ENCODE data around the gene IER5. TPM values are rescaled to one million over a fixed set of nuclear protein-coding genes. Genes with fewer than 3 reads are reported as not detected.

The IER5 gene
- total RNA-seq, 1 experiment from 2014 or later, result 21.2 TPM

DNA sequence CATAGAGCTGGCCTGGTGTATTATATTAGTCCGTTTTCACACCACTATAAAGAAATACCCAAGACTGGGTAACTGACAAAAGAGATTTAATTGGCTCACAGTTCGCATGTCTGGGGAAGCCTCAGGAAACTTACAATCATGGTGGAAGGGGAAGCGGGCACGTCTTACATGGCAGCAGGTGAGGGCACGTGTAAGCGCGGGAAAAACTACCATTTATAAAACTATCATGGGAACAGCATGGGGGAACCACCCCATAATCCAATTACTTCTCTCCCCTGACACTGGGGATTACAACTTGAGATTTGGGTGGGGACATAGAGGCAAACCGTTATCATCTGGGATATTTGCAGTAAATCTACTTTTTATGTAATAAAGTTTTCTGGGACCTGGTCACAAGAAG lies 6.8 kb downstream of the IER5 start:
- H3K79me2 ChIP-seq (ENCODE audit: low read depth), result peaks cover 61% of the 10 kb centered on the region
- H2AFZ ChIP-seq, result no peak overlapping the region
- DNase-seq, result no peak
- no peak overlapping the region for H3K4me2 ChIP-seq
- H3K36me3 ChIP-seq (ENCODE audit: low read depth), result peaks cover 44% of the 10 kb centered on the region
- ChIA-PET POLR2A (ENCODE audit: unreplicated experiment) (no interaction called here), CTCF (no interaction called here)
- no peak overlapping the region for H3K4me3 ChIP-seq
- peaks cover 84% of the 10 kb centered on the region for H3F3A ChIP-seq (ENCODE audit: insufficient read depth, low read depth)
- peak overlapping the region; percentile 45 for H3K27ac ChIP-seq
- H3K9me2 ChIP-seq (ENCODE audit: insufficient read depth), result no peaks in the 10 kb centered on the region
- H3K4me1 ChIP-seq (replicated peaks; ENCODE audit: insufficient read depth), result peaks cover 56% of the 10 kb centered on the region
- intact Hi-C loops (cut with micrococcal nuclease; ENCODE audit: unreplicated experiment), result no loop called here
- no peaks in the 10 kb centered on the region for H3K27me3 ChIP-seq (ENCODE audit: insufficient read depth, low read depth)
- H4K20me1 ChIP-seq (ENCODE audit: insufficient read depth), result peaks cover 47% of the 10 kb centered on the region
- no peak for TF ChIP-seq EZH2 (IDR thresholded peaks at IDR 0.05; ENCODE audit: low read depth)
- TF ChIP-seq, protein P1, sequence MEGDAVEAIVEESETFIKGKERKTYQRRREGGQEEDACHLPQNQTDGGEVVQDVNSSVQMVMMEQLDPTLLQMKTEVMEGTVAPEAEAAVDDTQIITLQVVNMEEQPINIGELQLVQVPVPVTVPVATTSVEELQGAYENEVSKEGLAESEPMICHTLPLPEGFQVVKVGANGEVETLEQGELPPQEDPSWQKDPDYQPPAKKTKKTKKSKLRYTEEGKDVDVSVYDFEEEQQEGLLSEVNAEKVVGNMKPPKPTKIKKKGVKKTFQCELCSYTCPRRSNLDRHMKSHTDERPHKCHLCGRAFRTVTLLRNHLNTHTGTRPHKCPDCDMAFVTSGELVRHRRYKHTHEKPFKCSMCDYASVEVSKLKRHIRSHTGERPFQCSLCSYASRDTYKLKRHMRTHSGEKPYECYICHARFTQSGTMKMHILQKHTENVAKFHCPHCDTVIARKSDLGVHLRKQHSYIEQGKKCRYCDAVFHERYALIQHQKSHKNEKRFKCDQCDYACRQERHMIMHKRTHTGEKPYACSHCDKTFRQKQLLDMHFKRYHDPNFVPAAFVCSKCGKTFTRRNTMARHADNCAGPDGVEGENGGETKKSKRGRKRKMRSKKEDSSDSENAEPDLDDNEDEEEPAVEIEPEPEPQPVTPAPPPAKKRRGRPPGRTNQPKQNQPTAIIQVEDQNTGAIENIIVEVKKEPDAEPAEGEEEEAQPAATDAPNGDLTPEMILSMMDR (conservative IDR thresholded peaks at IDR 0.05), result no peak
- H3K9me3 ChIP-seq (ENCODE audit: insufficient read depth, low read depth), result no peaks in the 10 kb centered on the region
- no TSS peak for BruUV-seq (replicated peaks)

DNA sequence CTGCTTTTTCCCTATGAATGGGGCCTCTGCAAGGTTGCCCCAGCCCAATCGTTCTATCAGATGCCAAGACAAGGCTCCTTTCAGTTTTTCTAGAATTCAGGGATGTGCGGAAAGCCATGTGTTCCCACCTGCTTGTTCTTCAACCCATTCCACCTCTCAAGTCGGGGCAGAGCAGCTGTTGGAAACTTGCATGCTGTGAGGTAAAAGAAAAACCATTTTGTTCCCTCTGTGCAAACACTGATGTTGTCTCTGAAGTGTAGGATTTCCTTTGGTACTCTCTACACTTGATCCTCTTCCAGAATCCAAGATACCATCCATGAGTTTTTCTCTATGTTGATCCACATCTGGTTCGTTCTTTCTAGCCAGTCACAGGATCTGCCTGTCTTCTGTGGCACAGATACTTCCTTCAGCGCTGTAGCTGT lies 7.3 kb downstream of the IER5 start:
- Histone ChIP-seq H3K9me2 (ENCODE audit: insufficient read depth) (no peaks in the 10 kb centered on the region), H2AFZ (no peak overlapping the region), H3K27me3 (ENCODE audit: insufficient read depth, low read depth) (no peaks in the 10 kb centered on the region), H3K79me2 (ENCODE audit: low read depth) (peaks cover 55% of the 10 kb centered on the region), H3K4me2 (no peak overlapping the region), H3K27ac (peak overlapping the region; percentile 45; the same call in 1 of the 2 replicates), H3K4me3 (no peak overlapping the region), H4K20me1 (ENCODE audit: insufficient read depth) (peaks cover 42% of the 10 kb centered on the region), H3K9me3 (ENCODE audit: insufficient read depth, low read depth) (no peaks in the 10 kb centered on the region), H3K4me1 (replicated peaks; ENCODE audit: insufficient read depth) (peaks cover 61% of the 10 kb centered on the region), H3K36me3 (ENCODE audit: low read depth) (peaks cover 40% of the 10 kb centered on the region), H3F3A (ENCODE audit: insufficient read depth, low read depth) (peaks cover 89% of the 10 kb centered on the region)
- no TSS peak for BruUV-seq (replicated peaks)
- DNase-seq, result no peak
- POLR2A ChIA-PET (ENCODE audit: unreplicated experiment), result interaction anchor here (0.6 kb wide), 2 partner anchors 11 to 43 kb away, joined by 3 to 5 read pairs; no protein-coding TSS in a partner anchor
- CTCF ChIA-PET, result no interaction called here
- no peak for TF ChIP-seq EZH2 (IDR thresholded peaks at IDR 0.05; ENCODE audit: low read depth)
- intact Hi-C loops (cut with micrococcal nuclease; ENCODE audit: unreplicated experiment), result no loop called here

DNA sequence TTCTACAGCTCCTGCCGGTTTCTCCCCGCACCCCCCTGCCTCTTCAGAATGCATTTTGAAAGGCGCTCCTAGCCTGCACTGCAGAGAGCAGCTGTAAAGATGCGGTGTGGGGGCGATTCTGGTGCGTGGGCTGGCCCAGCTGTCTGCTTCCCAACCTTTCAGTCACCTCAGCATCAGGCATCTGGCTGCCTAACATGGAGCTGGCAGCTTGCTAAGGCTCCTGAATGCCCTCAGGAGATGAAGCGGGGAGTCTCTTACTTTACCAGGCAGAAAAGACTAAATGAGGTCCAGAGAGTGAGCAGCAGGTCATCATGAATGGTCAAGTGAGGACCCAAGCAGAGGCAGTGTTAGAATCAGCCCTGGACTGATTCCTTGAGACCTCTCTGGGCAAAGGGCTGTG lies 8.7 kb downstream of the IER5 start:
- CTCF ChIA-PET, result interaction anchor here (0.6 kb wide), 1 partner anchor 16 kb away, joined by 3 read pairs; no protein-coding TSS in a partner anchor
- peak in 1 of 2 experiments; percentile 34 for DNase-seq
- no peak overlapping the region for H2AFZ ChIP-seq
- POLR2A ChIA-PET (ENCODE audit: unreplicated experiment), result interaction anchor here (0.6 to 0.8 kb wide), 2 partner anchors 62 to 86 kb away, joined by 5 to 16 read pairs; no protein-coding TSS in a partner anchor
- intact Hi-C loops (cut with micrococcal nuclease; ENCODE audit: unreplicated experiment), result no loop called here
- TF ChIP-seq EZH2 (IDR thresholded peaks at IDR 0.05; ENCODE audit: low read depth), result no peak
- TF ChIP-seq, protein P1 (conservative IDR thresholded peaks at IDR 0.05), result no peak
- H3K9me3 ChIP-seq (ENCODE audit: insufficient read depth, low read depth), result no peaks in the 10 kb centered on the region
- peaks cover 67% of the 10 kb centered on the region for H3K4me1 ChIP-seq (replicated peaks; ENCODE audit: insufficient read depth)
- no peaks in the 10 kb centered on the region for H3K27me3 ChIP-seq (ENCODE audit: insufficient read depth, low read depth)
- H4K20me1 ChIP-seq (ENCODE audit: insufficient read depth), result peaks cover 28% of the 10 kb centered on the region
- no peaks in the 10 kb centered on the region for H3K9me2 ChIP-seq (ENCODE audit: insufficient read depth)
- H3K27ac ChIP-seq, result no peak overlapping the region
- peaks cover 92% of the 10 kb centered on the region for H3F3A ChIP-seq (ENCODE audit: insufficient read depth, low read depth)
- H3K4me2 ChIP-seq, result no peak overlapping the region
- peaks cover 42% of the 10 kb centered on the region for H3K79me2 ChIP-seq (ENCODE audit: low read depth)
- no peak overlapping the region for H3K4me3 ChIP-seq
- peaks cover 26% of the 10 kb centered on the region for H3K36me3 ChIP-seq (ENCODE audit: low read depth)
- no TSS peak for BruUV-seq (replicated peaks)

Measured in PC-9 (cell line).